GM12873 (cell line): Measurements from ENCODE around the gene ERBB4.

Experiments
- CTCF ChIP-seq: IDR thresholded peaks from 2 replicates; pipeline ENCODE4 v1.5.1; 2012; ENCODE audit warnings: low read depth, mild to moderate bottlenecking, moderate library complexity, low read length, control low read depth; ENCODE audit not compliant: insufficient read depth; ENCODE audit errors: missing control alignments

The ERBB4 gene

GRCh38 chr2:211986313-211986712, 552.3 kb downstream of the ERBB4 start:
- TF ChIP-seq CTCF: no peak

GRCh38 chr2:211985393-211985792, 553.2 kb downstream of the ERBB4 start:
- TF ChIP-seq CTCF: no peak

GRCh38 chr2:211982162-211982561, 556.4 kb downstream of the ERBB4 start:
- no peak for TF ChIP-seq CTCF

GRCh38 chr2:211981451-211981850, 557.2 kb downstream of the ERBB4 start:
- TF ChIP-seq CTCF: no peak

- TF ChIP-seq CTCF: no peak
Measured at GRCh38 chr2:211976076-211976475, 562.5 kb downstream of the ERBB4 start.

GRCh38 chr2:211967234-211967633, 571.4 kb downstream of the ERBB4 start:
- no peak for TF ChIP-seq CTCF

- TF ChIP-seq CTCF: no peak
Measured at GRCh38 chr2:211963969-211964368, 574.6 kb downstream of the ERBB4 start.

GRCh38 chr2:211957799-211958198, 580.8 kb downstream of the ERBB4 start:
- TF ChIP-seq CTCF: no peak
